C1 segment of cervical spinal cord (tissue), 14 donors: ENCODE measurements around the gene CHSY3.

Source experiments
- DNase-seq, 14 donors: peaks; one replicate each; lab custom pipeline; 2025; lab: John Stamatoyannopoulos, UW

Gene CHSY3

DNA sequence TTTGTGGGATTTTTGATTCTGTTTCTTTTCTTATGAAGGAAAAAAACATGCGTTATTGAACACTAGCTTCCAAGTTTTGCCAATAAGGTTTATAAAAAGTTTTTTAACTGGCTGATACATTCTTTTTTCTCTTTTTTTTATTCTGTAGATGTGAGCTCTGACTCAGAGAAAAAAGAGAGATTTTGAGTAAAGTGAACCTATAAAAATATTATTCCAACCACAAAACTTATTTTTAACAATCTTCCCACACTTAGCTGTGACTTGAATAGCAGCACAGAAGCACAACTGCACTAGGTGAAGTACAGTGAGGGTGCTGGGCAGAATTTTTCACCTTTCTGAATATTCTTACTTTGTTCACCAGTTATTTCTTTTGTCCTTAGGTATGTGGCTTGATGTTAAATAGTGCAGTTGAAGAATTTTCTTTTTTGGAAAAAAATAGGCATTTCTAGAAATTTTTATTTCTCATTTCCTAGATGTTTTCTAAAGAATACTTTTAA, 41.6 kb downstream of the CHSY3 start:
- no peak for DNase-seq

DNA sequence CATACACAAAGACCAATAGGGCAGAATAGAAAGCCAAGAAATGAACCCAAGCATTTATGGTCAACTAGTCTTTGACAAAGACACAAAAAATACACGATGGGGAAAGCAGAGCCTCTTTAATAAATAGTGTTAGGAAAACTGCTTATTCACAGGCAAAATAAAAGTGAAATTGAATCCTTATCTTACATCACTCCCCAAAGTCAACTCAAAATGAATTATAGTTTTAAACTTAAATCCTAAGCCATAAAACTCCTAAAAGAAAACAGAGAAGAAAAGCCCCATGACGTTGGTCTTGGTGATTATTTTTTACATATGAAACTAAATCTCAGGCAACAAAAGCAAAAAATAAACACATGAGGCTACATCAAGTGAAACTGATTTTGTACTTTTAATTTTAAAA, 46.8 kb downstream of the CHSY3 start:
- no peak for DNase-seq

- DNase-seq = no peak
These were observed 54.3 kb downstream of the CHSY3 start for GRCh38 chr5:129958581-129958980.

DNA sequence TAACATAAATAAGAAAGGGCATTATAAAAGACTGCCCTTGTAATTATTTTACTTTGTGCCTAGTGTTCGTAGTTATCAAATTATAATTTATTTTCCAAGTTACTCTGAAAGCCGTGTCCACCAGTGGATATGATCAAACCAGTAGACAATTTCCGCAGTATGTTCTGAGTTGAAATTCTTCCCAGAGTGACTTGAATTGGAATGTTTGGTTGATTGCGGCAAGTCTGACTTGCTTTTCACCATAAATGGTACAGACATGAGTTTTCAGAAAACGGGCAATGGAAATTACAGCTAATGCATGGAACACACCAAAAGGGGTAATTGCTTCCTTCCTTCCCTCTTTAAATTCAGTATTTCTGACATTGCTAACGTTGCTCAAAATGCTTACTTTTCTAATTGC, 56.6 kb downstream of the CHSY3 start:
- DNase-seq = no peak

DNA sequence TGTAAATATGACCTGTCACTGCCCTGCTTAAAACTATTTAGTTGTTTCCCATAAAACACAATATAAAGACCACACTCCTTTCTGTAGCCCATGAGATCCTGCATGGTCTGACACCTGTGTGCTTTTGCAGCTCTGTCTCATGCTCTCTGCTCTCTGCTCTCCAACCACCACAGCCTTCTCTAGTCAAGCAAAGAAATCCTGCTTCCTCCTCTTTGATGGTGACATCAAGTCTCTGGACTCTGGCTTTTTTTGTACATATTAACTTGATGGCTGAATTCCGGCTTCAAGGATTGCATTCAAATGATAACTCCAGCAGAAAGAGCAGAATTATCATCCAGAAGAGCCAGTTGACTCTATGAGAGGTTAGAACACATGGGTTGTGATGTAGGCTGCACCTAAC, 58.2 kb downstream of the CHSY3 start:
- DNase-seq = no peak

- no peak for DNase-seq
These were observed 59.1 kb downstream of the CHSY3 start for GRCh38 chr5:129963359-129963758.

GRCh38 chr5:129966071-129966470, 61.8 kb downstream of the CHSY3 start:
- no peak for DNase-seq

- no peak for DNase-seq
These were observed 67.4 kb downstream of the CHSY3 start for GRCh38 chr5:129971714-129972113.

GRCh38 chr5:129972465-129973141, 68.3 kb downstream of the CHSY3 start:
- DNase-seq = no peak

DNA sequence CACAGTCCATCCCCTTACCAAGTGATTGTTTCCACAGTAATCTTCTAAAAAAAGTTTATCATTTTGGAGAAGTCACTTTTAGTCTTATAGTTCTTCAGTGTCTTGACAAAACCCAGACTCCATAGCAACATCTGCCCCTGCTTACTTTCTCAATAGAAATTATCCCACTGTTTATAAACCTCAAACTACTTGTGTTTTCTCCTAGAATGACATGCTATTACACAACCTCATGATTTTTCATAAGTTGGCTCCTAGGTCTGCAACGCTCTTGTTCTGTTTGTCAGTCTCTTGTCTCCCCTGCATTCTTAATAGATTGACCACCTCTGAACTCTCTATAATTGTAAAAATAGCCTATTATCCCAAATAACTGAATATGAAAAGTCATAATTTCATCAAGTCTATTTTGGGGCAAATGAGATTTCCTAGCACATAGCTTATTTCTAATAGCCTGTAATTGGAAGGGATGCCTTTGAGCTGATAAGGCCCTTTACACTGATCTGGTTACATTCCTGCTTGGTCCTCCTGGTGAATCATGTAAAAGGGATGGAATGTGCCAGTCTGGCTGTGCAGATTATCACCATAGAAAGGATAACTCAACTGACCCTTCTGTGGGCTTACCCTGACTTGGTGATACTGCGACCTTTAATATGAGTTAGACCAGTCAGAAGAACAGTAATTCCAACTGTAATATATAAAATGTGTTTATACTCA, 69.6 kb downstream of the CHSY3 start:
- DNase-seq = no peak

DNA sequence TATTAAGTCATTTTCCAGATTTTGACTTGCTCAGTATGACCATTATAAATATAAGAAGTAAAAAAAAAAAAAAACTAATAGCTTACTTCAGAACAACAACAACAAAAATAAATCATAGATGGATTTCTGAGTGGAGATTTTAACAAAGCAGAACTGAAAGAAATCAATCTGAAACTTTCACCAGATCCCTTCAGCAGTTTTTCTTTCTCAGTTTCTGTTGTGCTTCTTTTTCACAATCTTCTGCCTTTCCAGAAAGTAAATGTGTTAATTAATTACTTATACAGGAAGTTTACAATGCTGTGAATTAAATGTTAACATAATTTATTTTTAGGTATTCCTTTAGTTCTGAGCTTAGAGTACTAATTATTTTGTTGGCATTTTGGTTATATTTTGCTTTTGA, 73.5 kb downstream of the CHSY3 start:
- no peak for DNase-seq

- no peak for DNase-seq
These were observed 74.0 kb downstream of the CHSY3 start for GRCh38 chr5:129978270-129978669.

DNA sequence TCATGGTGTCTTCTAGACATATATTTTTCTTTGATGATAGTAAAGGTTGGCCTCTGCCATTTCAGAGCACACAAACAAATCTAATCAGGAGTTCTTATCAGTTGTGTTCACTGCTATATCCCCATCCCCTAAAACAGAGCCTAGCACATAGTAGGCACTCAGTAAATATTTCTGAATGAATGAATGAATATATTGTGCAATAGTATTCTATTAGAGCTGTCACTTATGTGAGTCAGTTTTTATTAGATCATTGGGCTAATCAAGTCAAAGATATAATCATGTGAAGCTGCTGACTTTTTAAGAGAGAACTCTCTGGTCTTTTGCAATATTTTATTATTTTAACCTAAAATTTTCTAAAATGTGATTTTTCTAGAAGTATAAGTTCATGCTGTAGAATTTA, 84.2 kb downstream of the CHSY3 start:
- no peak for DNase-seq

GRCh38 chr5:129991780-129992179, 87.5 kb downstream of the CHSY3 start:
- DNase-seq = no peak

DNA sequence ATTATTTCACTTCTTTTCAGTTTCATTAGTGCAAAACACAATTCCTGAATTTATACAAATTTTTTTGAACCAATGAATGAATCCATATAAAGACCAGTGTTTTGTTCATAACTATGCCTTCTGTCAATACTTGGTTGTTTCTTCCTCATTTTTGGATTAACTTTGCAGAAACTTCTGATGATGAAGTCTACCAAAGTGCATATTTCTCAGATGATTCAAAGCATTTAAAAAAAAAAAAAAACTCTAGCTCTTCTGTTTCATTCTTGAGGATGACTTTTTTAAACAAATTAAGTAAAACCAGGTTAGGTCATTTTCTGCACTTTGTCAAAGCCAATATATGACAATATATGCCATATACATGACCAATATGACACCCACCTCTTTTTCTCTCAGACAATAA, 92.6 kb downstream of the CHSY3 start:
- no peak for DNase-seq

GRCh38 chr5:130000460-130000859, 96.2 kb downstream of the CHSY3 start:
- DNase-seq = no peak

DNA sequence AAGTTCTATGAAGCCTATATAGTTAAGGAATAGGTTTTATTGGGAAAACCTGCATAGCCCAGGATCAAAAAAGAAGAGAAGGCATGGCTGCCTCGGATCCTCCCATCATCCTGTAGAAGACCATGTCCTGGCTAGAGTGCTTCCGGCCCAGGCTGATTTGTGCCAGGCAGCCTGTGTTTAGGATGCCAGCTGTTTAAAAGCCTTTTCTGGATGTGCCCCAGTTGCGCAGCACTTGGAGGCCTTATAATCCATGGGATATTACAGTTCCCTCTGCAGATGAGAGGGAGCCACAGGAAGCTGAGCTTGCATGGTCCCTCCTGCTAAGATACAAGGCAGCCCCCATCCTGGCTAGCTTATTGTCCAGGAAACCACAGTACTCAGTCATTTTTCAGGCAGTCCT, 97.9 kb downstream of the CHSY3 start:
- DNase-seq = no peak

DNA sequence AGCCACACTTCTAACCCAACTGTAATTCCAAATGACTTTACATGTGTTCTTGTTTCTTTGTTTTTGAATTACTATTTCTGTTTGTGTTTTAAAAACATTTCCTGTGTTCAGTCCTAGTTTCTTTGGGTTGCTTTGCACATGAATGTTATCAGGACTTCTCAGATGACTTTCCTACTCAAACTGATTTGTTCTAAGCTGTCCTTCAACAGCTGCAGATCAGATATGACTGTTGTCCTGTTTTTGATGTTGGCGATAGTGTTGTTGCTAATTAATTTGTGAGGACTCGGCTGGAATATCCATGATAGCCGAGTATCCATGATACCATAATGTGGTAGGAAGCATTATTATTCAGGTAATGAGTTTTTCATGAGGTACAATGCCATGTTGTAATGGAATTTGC, 98.6 kb downstream of the CHSY3 start:
- DNase-seq = no peak

DNA sequence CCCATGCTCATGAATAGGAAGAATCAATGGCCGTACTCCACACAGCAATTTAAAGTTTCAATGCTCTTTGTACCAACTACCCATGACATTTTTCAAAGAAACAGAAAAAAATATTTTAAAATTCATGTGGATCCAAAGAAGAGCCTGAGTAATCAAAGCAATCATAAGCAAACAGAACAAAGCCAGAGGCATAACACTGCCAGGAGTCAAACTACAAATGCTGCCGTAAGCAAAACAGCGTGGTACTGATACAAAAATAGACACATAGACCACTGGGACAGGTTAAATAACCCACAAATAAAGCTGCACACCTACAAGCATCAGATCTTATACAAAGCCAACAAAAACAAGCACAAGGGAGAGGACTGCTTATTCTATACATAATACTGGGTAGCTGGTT, 107.7 kb downstream of the CHSY3 start:
- no peak for DNase-seq

DNA sequence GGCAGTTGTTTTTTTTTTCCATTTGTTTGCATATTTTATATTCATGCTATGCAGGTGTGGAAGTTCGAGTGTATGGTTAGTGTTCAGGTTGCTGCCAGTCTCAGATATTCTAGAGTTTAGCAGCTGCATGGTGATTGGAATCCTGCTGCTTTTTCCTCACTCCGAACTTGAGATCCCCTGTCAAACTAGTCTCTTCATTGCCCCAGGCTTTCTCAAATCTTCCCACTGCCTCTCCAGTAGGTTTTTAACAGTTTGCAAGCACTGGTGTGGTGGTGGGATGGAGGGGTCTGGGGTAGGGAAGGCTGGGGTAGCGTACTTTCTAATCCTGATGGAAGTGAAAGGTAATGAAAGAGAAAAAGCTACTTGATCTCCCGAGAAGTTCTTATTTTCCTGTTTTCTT, 112.9 kb downstream of the CHSY3 start:
- no peak for DNase-seq

DNA sequence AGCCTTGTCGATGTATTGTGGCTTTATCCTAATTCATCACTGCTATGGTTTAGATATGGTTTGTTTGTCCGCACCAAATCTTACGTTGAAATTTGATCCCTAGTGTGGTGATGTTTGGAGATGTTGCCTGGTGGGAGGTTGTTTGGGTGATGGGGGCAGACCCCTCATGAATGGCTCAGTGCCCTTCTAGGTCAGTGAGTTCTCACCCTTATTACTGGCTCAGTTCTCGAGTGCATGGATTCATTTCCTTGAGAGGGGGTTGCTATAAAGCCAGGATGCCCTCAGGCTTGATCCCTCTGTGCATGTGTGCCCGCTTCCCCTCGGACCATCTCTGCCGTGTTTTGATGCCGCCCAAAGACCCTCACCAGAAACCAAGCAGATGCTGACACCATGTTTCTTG, 114.4 kb downstream of the CHSY3 start:
- DNase-seq = no peak

GRCh38 chr5:130021000-130021399, 116.7 kb downstream of the CHSY3 start:
- no peak for DNase-seq

GRCh38 chr5:130021876-130022275, 117.6 kb downstream of the CHSY3 start:
- DNase-seq = no peak
